Trophoblast cell (in vitro differentiated cells and primary cell): ENCODE results near the gene ADRA2C.

Experiments used
- DNase-seq, 2 donors: peaks; one replicate each; pipeline ENCODE4 v3.0.0-alpha.2; 2016
- H2AFZ ChIP-seq: 2 replicates; pipeline ENCODE4 v1.6.1; 2013; ENCODE audit warnings: low read length, moderate library complexity, mild to moderate bottlenecking; ENCODE audit not compliant: insufficient read depth, poor library complexity
- H2AK5ac ChIP-seq: 2 replicates; pipeline ENCODE4 v1.6.1; 2013; ENCODE audit warnings: mild to moderate bottlenecking, low read length
- H2BK120ac ChIP-seq: 2 replicates; pipeline ENCODE4 v1.6.1; 2013; ENCODE audit warnings: low read length, mild to moderate bottlenecking, moderate library complexity; ENCODE audit not compliant: insufficient read depth, poor library complexity
- H2BK12ac ChIP-seq: 2 replicates; pipeline ENCODE4 v1.6.1; 2013; ENCODE audit warnings: mild to moderate bottlenecking, low read length, moderate library complexity
- H2BK5ac ChIP-seq: 2 replicates; pipeline ENCODE4 v1.6.1; 2013; ENCODE audit warnings: low read length, low read depth, moderate library complexity, mild to moderate bottlenecking; ENCODE audit not compliant: poor library complexity
- H3K14ac ChIP-seq: 2 replicates; pipeline ENCODE4 v1.6.1; 2013; ENCODE audit warnings: mild to moderate bottlenecking, low read length
- H3K18ac ChIP-seq: 2 replicates; pipeline ENCODE4 v1.6.1; 2013; ENCODE audit warnings: mild to moderate bottlenecking, low read length
- H3K23ac ChIP-seq: 2 replicates; pipeline ENCODE4 v1.6.1; 2013; ENCODE audit warnings: low read length
- H3K27ac ChIP-seq: 2 replicates; pipeline ENCODE4 v1.5.1; 2013; ENCODE audit warnings: low read depth, mild to moderate bottlenecking, inconsistent platforms, low read length, moderate library complexity
- H3K27me3 ChIP-seq: 2 replicates; pipeline ENCODE4 v1.6.1; 2013; ENCODE audit warnings: inconsistent platforms, mild to moderate bottlenecking, low read length, moderate library complexity; ENCODE audit not compliant: insufficient read depth
- H3K36me3 ChIP-seq, 2 experiments: 1 replicate in 1 of 2; 2 replicates in 1 of 2; pipeline ENCODE4 v1.6.1; 2013; ENCODE audit warnings: low read length in 2 of 2, mild to moderate bottlenecking in 2 of 2, moderate library complexity in 1 of 2; ENCODE audit not compliant: insufficient read depth in 2 of 2, control insufficient read depth in 1 of 2
- H3K4ac ChIP-seq: 2 replicates; pipeline ENCODE4 v1.6.1; 2013; ENCODE audit warnings: low read depth, mild to moderate bottlenecking, low read length, moderate library complexity
- H3K4me1 ChIP-seq, 2 experiments: 1 replicate in 1 of 2; 2 replicates in 1 of 2; pipeline ENCODE4 v1.6.1; 2013; ENCODE audit warnings: low read length in 2 of 2, mild to moderate bottlenecking in 2 of 2, moderate library complexity in 1 of 2; ENCODE audit not compliant: insufficient read depth in 2 of 2, control insufficient read depth in 1 of 2
- H3K4me2 ChIP-seq: 2 replicates; pipeline ENCODE4 v1.6.1; 2013; ENCODE audit warnings: inconsistent platforms, mild to moderate bottlenecking, low read length, moderate library complexity
- H3K4me3 ChIP-seq: 2 replicates; pipeline ENCODE4 v1.5.1; 2013; ENCODE audit warnings: mild to moderate bottlenecking, low read depth, low read length, inconsistent platforms
- H3K79me1 ChIP-seq: one replicate; pipeline ENCODE4 v1.6.1; 2013; ENCODE audit warnings: low read length
- H3K79me2 ChIP-seq: 2 replicates; pipeline ENCODE4 v1.6.1; 2013; ENCODE audit warnings: low read length, mild to moderate bottlenecking; ENCODE audit not compliant: control insufficient read depth, insufficient read depth, poor library complexity
- H3K9ac ChIP-seq: 2 replicates; pipeline ENCODE4 v1.6.1; 2013; ENCODE audit warnings: mild to moderate bottlenecking, low read length
- H3K9me3 ChIP-seq: 2 replicates; pipeline ENCODE4 v1.6.1; 2013; ENCODE audit warnings: low read depth, mild to moderate bottlenecking, control low read depth, inconsistent platforms, low read length; ENCODE audit not compliant: insufficient read depth
- H4K12ac ChIP-seq: 2 replicates; pipeline ENCODE4 v1.6.1; 2013; ENCODE audit warnings: low read depth, mild to moderate bottlenecking, low read length, moderate library complexity
- H4K8ac ChIP-seq: 2 replicates; pipeline ENCODE4 v1.6.1; 2013; ENCODE audit warnings: low read depth, mild to moderate bottlenecking, low read length, moderate library complexity
- H4K91ac ChIP-seq: one replicate; pipeline ENCODE4 v1.6.1; 2013; ENCODE audit warnings: low read depth, mild to moderate bottlenecking, low read length, moderate library complexity
- WGBS: extraction: QIAGEN DNeasy Blood & Tissue Kit; methylation state at CpG from one replicate; pipeline ENCODE4 v1.1.7; 2013; ENCODE audit warnings: missing lambda C conversion rate; ENCODE audit not compliant: insufficient read length, insufficient coverage; ENCODE audit errors: extremely low coverage; 5-methylcytosine and 5-hydroxymethylcytosine counted together

The ADRA2C gene

GRCh38 chr4:3745886-3746656 is 20.1 kb upstream of the ADRA2C start:
- peak; percentile 94 to 97 for DNase-seq
- no peak overlapping the region for H3K14ac ChIP-seq
- H3K27me3 ChIP-seq, result peaks cover 2% of the 10 kb centered on the region
- no peak overlapping the region for H3K27ac ChIP-seq
- no peak overlapping the region for H3K4ac ChIP-seq
- no peak overlapping the region for H2AFZ ChIP-seq
- no peak overlapping the region for H4K91ac ChIP-seq
- no peak overlapping the region for H3K18ac ChIP-seq
- no peak overlapping the region for H4K12ac ChIP-seq
- no peak overlapping the region for H2BK12ac ChIP-seq
- WGBS, result no CpG with 5 or more reads among the region's 32 CpGs
- H3K4me3 ChIP-seq, result no peak overlapping the region
- no peak overlapping the region for H4K8ac ChIP-seq
- no peaks in the 10 kb centered on the region for H3K79me1 ChIP-seq
- H2BK120ac ChIP-seq, result no peak overlapping the region
- no peak overlapping the region for H2BK5ac ChIP-seq
- H3K4me2 ChIP-seq, result no peak overlapping the region
- H3K36me3 ChIP-seq, result no peaks in the 10 kb centered on the region
- H3K79me2 ChIP-seq, result no peaks in the 10 kb centered on the region
- no peak overlapping the region for H3K23ac ChIP-seq
- H3K9ac ChIP-seq, result no peak overlapping the region
- no peak overlapping the region for H2AK5ac ChIP-seq
- H3K4me1 ChIP-seq, result no peaks in the 10 kb centered on the region
- peaks cover 18% of the 10 kb centered on the region for H3K9me3 ChIP-seq

- Histone ChIP-seq H3K36me3 (no peaks in the 10 kb centered on the region), H4K12ac (no peak overlapping the region), H3K23ac (no peak overlapping the region), H2BK12ac (no peak overlapping the region), H3K79me2 (no peaks in the 10 kb centered on the region), H2BK5ac (no peak overlapping the region), H4K91ac (no peak overlapping the region), H3K9ac (no peak overlapping the region), H3K18ac (no peak overlapping the region), H2AK5ac (no peak overlapping the region), H3K4ac (no peak overlapping the region), H2AFZ (no peak overlapping the region), H3K79me1 (no peaks in the 10 kb centered on the region), H3K9me3 (peaks cover 11% of the 10 kb centered on the region), H3K4me3 (no peak overlapping the region), H3K27ac (no peak overlapping the region), H3K4me2 (no peak overlapping the region), H4K8ac (no peak overlapping the region), H3K4me1 (no peaks in the 10 kb centered on the region), H3K14ac (no peak overlapping the region), H3K27me3 (peaks cover 2% of the 10 kb centered on the region), H2BK120ac (no peak overlapping the region)
- WGBS, result 100% methylated on average over 1 of the region's 23 CpGs
- DNase-seq, result peak; percentile 60 to 67
These were observed 19.2 kb upstream of the ADRA2C start for GRCh38 chr4:3746701-3747580.

- H3K9me3 ChIP-seq, result peaks cover 9% of the 10 kb centered on the region
- H2AK5ac ChIP-seq, result no peak overlapping the region
- H3K18ac ChIP-seq, result no peak overlapping the region
- H3K36me3 ChIP-seq, result no peaks in the 10 kb centered on the region
- no peak overlapping the region for H3K9ac ChIP-seq
- H3K23ac ChIP-seq, result no peak overlapping the region
- no peak overlapping the region for H4K8ac ChIP-seq
- no peak overlapping the region for H2BK5ac ChIP-seq
- peaks cover 2% of the 10 kb centered on the region for H3K27me3 ChIP-seq
- no peaks in the 10 kb centered on the region for H3K79me1 ChIP-seq
- H3K79me2 ChIP-seq, result no peaks in the 10 kb centered on the region
- no peak overlapping the region for H4K12ac ChIP-seq
- no peak overlapping the region for H4K91ac ChIP-seq
- no peak overlapping the region for H3K14ac ChIP-seq
- H2BK12ac ChIP-seq, result no peak overlapping the region
- DNase-seq, result peak in 1 of 2 donors; percentile 23
- H3K4me1 ChIP-seq, result no peaks in the 10 kb centered on the region
- WGBS, result no CpG with 5 or more reads among the region's 16 CpGs
- H3K4me2 ChIP-seq, result no peak overlapping the region
- H3K4ac ChIP-seq, result no peak overlapping the region
- no peak overlapping the region for H2BK120ac ChIP-seq
- H3K4me3 ChIP-seq, result no peak overlapping the region
- no peak overlapping the region for H2AFZ ChIP-seq
- H3K27ac ChIP-seq, result no peak overlapping the region
These were observed 18.6 kb upstream of the ADRA2C start for GRCh38 chr4:3747581-3747904.

- H2AK5ac ChIP-seq, result no peak overlapping the region
- no peak overlapping the region for H3K23ac ChIP-seq
- no peak overlapping the region for H2AFZ ChIP-seq
- no peak overlapping the region for H3K18ac ChIP-seq
- no peak overlapping the region for H3K4me3 ChIP-seq
- H3K9ac ChIP-seq, result no peak overlapping the region
- H3K4ac ChIP-seq, result no peak overlapping the region
- H3K4me1 ChIP-seq, result no peaks in the 10 kb centered on the region
- H2BK5ac ChIP-seq, result no peak overlapping the region
- peaks cover 4% of the 10 kb centered on the region for H3K9me3 ChIP-seq
- H3K36me3 ChIP-seq, result no peaks in the 10 kb centered on the region
- no peak overlapping the region for H3K14ac ChIP-seq
- H4K12ac ChIP-seq, result no peak overlapping the region
- H3K27me3 ChIP-seq, result no peaks in the 10 kb centered on the region
- no peak overlapping the region for H2BK12ac ChIP-seq
- no CpG with 5 or more reads among the region's 17 CpGs for WGBS
- no peaks in the 10 kb centered on the region for H3K79me2 ChIP-seq
- no peak overlapping the region for H3K27ac ChIP-seq
- no peak overlapping the region for H4K91ac ChIP-seq
- H4K8ac ChIP-seq, result no peak overlapping the region
- no peak for DNase-seq
- no peak overlapping the region for H3K4me2 ChIP-seq
- no peak overlapping the region for H2BK120ac ChIP-seq
- H3K79me1 ChIP-seq, result no peaks in the 10 kb centered on the region
These were observed 17.9 kb upstream of the ADRA2C start for GRCh38 chr4:3748136-3748898.
